SW480 (cell line): Measurements from ENCODE around the gene CRAT.
A peak's percentile ranks its signal among the peaks of the same experiment; 100 is the strongest.

Source experiments
- DNase-seq: peaks from one replicate; pipeline ENCODE4 v3.0.0-alpha.2; 2016; ENCODE audit warnings: low spot score

The CRAT gene

GRCh38 chr9:129089246-129089645, 21.3 kb downstream of the CRAT start:
- DNase-seq: no peak

GRCh38 chr9:129084087-129084486, 26.5 kb downstream of the CRAT start:
- no peak for DNase-seq

- DNase-seq: peak; percentile 33
These were observed 29.1 kb downstream of the CRAT start for GRCh38 chr9:129081388-129081904.

GRCh38 chr9:129080601-129081387, 29.8 kb downstream of the CRAT start, which contains the start of gene DOLPP1:
Gene DOLPP1, plus strand, starts transcription at chr9:129081111. Its CDS starts 21 bp downstream, at chr9:129081132.
- DNase-seq: peak; percentile 99

GRCh38 chr9:129080298-129080600, 30.3 kb downstream of the CRAT start:
- DNase-seq: no peak

- DNase-seq: no peak
These were observed 30.8 kb downstream of the CRAT start for GRCh38 chr9:129079829-129080228.

GRCh38 chr9:129078691-129079503, 31.7 kb downstream of the CRAT start:
- DNase-seq: no peak

GRCh38 chr9:129077236-129077635, 33.4 kb downstream of the CRAT start:
- no peak for DNase-seq

- no peak for DNase-seq
These were observed 34.0 kb downstream of the CRAT start for GRCh38 chr9:129076640-129077037.

- DNase-seq: no peak
These were observed 34.5 kb downstream of the CRAT start for GRCh38 chr9:129075996-129076639.

GRCh38 chr9:129074106-129074505, 36.5 kb downstream of the CRAT start:
- no peak for DNase-seq

GRCh38 chr9:129073404-129073803, 37.2 kb downstream of the CRAT start:
- DNase-seq: no peak

- DNase-seq: no peak
These were observed 38.4 kb downstream of the CRAT start for GRCh38 chr9:129072171-129072570.

GRCh38 chr9:129071526-129072126, 39.0 kb downstream of the CRAT start:
- DNase-seq: no peak

GRCh38 chr9:129070696-129071525, 39.7 kb downstream of the CRAT start:
- no peak for DNase-seq

GRCh38 chr9:129069862-129070641, 40.5 kb downstream of the CRAT start:
- DNase-seq: no peak

GRCh38 chr9:129068990-129069861, 41.4 kb downstream of the CRAT start:
- peak; percentile 57 for DNase-seq

- DNase-seq: no peak
These were observed 42.5 kb downstream of the CRAT start for GRCh38 chr9:129068110-129068509.

- no peak for DNase-seq
These were observed 46.1 kb downstream of the CRAT start for GRCh38 chr9:129064499-129064908.
